Heart left ventricle (tissue), 16 donors: ENCODE results near the gene PANX2. TPM values are rescaled to one million over a fixed set of nuclear protein-coding genes. Genes with fewer than 3 reads are reported as not detected.

Source experiments
- ATAC-seq, 4 donors: fragments of 200-7000 bp; cut with Tn5 transposase; one replicate each; pipeline ENCODE4 v1.9.1; 2020 to 2022; ENCODE audit warnings: moderate library complexity in 4 of 4, mild to moderate bottlenecking in 3 of 4, moderate number of reproducible peaks in 1 of 4
- DNase-seq, 5 donors: peaks; one replicate each; pipeline ENCODE4 v3.0.0-alpha.2; 2020
- H3K27ac ChIP-seq, 12 donors: fragments of 200-600 bp; sonication (generic) in 4 of 12; one replicate each; pipeline versions ENCODE4 v1.5.0 to v1.8.0; 2016 to 2022; ENCODE audit warnings: mild to moderate bottlenecking in 2 of 12
- H3K27me3 ChIP-seq, 9 donors: fragments of 200-600 bp; sonication (generic) in 2 of 9; one replicate each; pipeline versions ENCODE4 v1.5.1 to v1.8.0; 2016 to 2022; ENCODE audit warnings: mild to moderate bottlenecking in 3 of 9
- H3K36me3 ChIP-seq, 9 donors: fragments of 200-600 bp; sonication (generic) in 2 of 9; one replicate each; pipeline versions ENCODE4 v1.5.0 to v1.8.0; 2018 to 2022; ENCODE audit warnings: mild to moderate bottlenecking in 2 of 9
- H3K4me1 ChIP-seq, 12 donors: fragments of 200-600 bp; sonication (generic) in 4 of 12; one replicate each; pipeline versions ENCODE4 v1.5.0 to v1.8.0; 2016 to 2022; ENCODE audit warnings: mild to moderate bottlenecking in 3 of 12
- H3K4me3 ChIP-seq, 12 donors: fragments of 200-600 bp; sonication (generic) in 4 of 12; one replicate each; pipeline versions ENCODE4 v1.5.0 to v1.8.0; 2017 to 2022; ENCODE audit warnings: mild to moderate bottlenecking in 9 of 12, moderate library complexity in 4 of 12
- H3K9me3 ChIP-seq, 12 donors: fragments of 200-600 bp; sonication (generic) in 4 of 12; one replicate each; pipeline versions ENCODE4 v1.5.0 to v1.8.0; 2016 to 2022; ENCODE audit warnings: mild to moderate bottlenecking in 1 of 12
- POLR2A ChIP-seq, 2 donors: fragments of 450-650 bp; IDR thresholded peaks; one replicate each; pipeline ENCODE4 v1.6.1; 2017; ENCODE audit warnings: antibody characterized with exemption in 2 of 2, mild to moderate bottlenecking in 2 of 2, moderate library complexity in 2 of 2
- WGBS, 4 donors: extraction: QIAGEN DNeasy Blood & Tissue Kit in 2 of 4; methylation state at CpG; one replicate each; pipeline versions ENCODE4 v1.1.5 to v1.1.7; 2013 to 2018; 5-methylcytosine and 5-hydroxymethylcytosine counted together
- intact Hi-C, 10 donors: fragments of 100-400 bp; cut with DNase I; formaldehyde crosslinking; loops; one replicate each; pipeline versions ENCODE4 v1.11.1 to v1.14.2; 2022
- polyA plus RNA-seq, 2 donors: library from polyadenylated mRNA; stranded (reverse); fragments of 200-250 nt; gene quantifications; one replicate each; pipeline ENCODE4 v1.2.3, GENCODE V29; 2013
- total RNA-seq, 9 donors: library from RNA; depleted of rRNA in 2 of 9; stranded (reverse); fragments of >200 nt in 2 of 9; fragmentation: NEBNext Ultra II Directional in 3 of 9; extraction: Animal tissue kit (Norgen Biotek cat#: 25700) in 3 of 9; gene quantifications; one replicate each; pipeline versions ENCODE4 v1.1.0 to v1.2.4, GENCODE V29; 2016 to 2023
- TF ChIP-seq, protein P1 (sequence below), 12 donors: fragments of 200-600 bp; sonication (generic) in 4 of 12; IDR thresholded peaks; one replicate each; pipeline versions ENCODE4 v1.5.0 to v1.8.0; 2018 to 2022; ENCODE audit warnings: antibody characterized with exemption in 12 of 12, mild to moderate bottlenecking in 5 of 12
- donor health status: ischemic (EF 13 %, LVEDD 7.1; RV severe dilation, severe dysfunction).
- donor health status: healthy with polysubstance abuse.
- donor health status: DM: no; HTN: yes; CAD: no.
- donor health status: DM: no; HTN: no; CAD: no.
- donor health status: ischemic (EF 25% LVEDD 6.9; RV normal size, moderate dysfunction).
- donor health status: ischemic (EF 25% LVEDD 5.7; RV mildly dilated, moderate dysfunction).
- donor health status: healthy.
- donor health status: DM: yes; HTN: yes; CAD: no.
- donor health status: ischemic (EF 35%, LVEDD 5.7; RV mildly dilated, moderate dysfunction).
- donor health status: nonischemic (EF 11% LVEDD 7.7; RV severe dilation, severe dysfunction).
- donor health status: DM: yes; HTN: yes; CAD: no.
- donor health status: PGD.
- donor health status: ischemic (EF 29% LVEDD 5.4; RV normal size, mild dysfunction).
- donor health status: nonischemic (EF 23%, LVEDD 6.1; RV moderate dilation, normal function).

The PANX2 gene
- total and polyA plus RNA-seq, 11 donors = 0.08 to 0.77 (median 0.33) TPM; not detected in 5

DNA sequence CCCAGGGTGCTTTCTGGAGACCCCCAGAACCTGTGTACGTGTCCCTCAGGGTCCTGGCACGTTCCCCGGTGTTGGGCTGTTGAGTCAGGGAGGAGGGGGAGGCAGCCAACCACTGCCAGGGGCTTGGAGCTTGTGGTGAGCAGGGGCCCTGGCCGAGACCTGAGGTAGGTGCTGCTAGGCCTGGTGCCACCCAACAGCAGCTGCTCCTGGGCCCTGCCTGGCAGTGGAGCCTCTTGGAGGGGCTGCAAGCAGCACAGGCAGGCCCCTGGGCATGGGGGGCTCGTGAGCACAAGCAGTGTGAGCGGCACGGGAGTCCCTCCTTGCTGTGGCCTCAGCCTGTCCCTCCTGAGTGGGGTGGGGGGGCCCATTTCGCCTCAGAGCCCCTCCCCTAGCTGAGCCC, 23.1 kb downstream of the PANX2 start:
- no peaks in the 10 kb centered on the region for H3K9me3 ChIP-seq
- peaks cover 0 to 57% (median 19%) of the 10 kb centered on the region in 9 donors for H3K36me3 ChIP-seq
- TF ChIP-seq, protein P1, sequence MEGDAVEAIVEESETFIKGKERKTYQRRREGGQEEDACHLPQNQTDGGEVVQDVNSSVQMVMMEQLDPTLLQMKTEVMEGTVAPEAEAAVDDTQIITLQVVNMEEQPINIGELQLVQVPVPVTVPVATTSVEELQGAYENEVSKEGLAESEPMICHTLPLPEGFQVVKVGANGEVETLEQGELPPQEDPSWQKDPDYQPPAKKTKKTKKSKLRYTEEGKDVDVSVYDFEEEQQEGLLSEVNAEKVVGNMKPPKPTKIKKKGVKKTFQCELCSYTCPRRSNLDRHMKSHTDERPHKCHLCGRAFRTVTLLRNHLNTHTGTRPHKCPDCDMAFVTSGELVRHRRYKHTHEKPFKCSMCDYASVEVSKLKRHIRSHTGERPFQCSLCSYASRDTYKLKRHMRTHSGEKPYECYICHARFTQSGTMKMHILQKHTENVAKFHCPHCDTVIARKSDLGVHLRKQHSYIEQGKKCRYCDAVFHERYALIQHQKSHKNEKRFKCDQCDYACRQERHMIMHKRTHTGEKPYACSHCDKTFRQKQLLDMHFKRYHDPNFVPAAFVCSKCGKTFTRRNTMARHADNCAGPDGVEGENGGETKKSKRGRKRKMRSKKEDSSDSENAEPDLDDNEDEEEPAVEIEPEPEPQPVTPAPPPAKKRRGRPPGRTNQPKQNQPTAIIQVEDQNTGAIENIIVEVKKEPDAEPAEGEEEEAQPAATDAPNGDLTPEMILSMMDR (IDR thresholded peaks at IDR 0.05) = no peak
- TF ChIP-seq POLR2A (IDR thresholded peaks at IDR 0.05) = no peak
- peaks cover 5 to 46% (median 30%) of the 10 kb centered on the region in 12 donors for H3K4me1 ChIP-seq
- no peak for ATAC-seq
- no peak overlapping the region for H3K27ac ChIP-seq
- WGBS, 4 donors = 82 to 90% (median 84%) methylated on average over 3 to 8 of the region's 8 CpGs; no CpG with 5 or more reads in 1 of the 4 donors
- intact Hi-C loops = no loop called here
- H3K27me3 ChIP-seq = no peaks in the 10 kb centered on the region
- H3K4me3 ChIP-seq = no peak overlapping the region
- DNase-seq = no peak

GRCh38 chr22:50194037-50194805, 23.7 kb downstream of the PANX2 start:
- intact Hi-C loops = no loop called here
- whole genome bisulfite sequencing, 4 donors = 91 to 94% (median 92%) methylated on average over 34 to 44 of the region's 44 CpGs
- Histone ChIP-seq H3K27ac (no peak overlapping the region), H3K4me1 (peaks cover 5 to 42% (median 25%) of the 10 kb centered on the region in 12 donors), H3K4me3 (no peak overlapping the region), H3K9me3 (no peaks in the 10 kb centered on the region), H3K27me3 (no peaks in the 10 kb centered on the region), H3K36me3 (peaks cover 0 to 60% (median 19%) of the 10 kb centered on the region in 9 donors)
- TF ChIP-seq, protein P1 (IDR thresholded peaks at IDR 0.05) = no peak
- no peak for TF ChIP-seq POLR2A (IDR thresholded peaks at IDR 0.05)
- no peak for ATAC-seq
- peak in 1 of 5 donors; percentile 21 for DNase-seq

DNA sequence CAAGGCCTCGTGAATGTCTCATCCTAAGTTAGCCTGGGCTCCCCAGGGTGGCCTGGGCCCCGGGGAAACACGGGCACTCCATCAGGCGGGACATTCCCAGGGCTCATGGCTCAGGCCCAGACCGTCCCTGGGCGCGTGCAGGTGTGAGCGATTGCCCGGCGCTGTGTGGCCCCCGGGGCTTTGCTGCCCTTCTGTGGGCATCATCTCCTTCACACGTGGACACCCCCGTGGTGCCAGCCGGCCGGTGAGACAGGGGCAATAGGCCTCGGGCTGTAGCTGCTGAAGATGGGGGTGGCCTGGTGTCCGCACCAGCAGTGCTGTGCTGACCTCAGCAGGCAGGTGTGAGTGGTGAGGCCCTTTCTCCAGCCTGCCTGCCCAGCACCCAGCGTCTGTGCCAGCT, 25.7 kb downstream of the PANX2 start:
- H3K9me3 ChIP-seq = no peaks in the 10 kb centered on the region
- intact Hi-C loops = no loop called here
- WGBS, 4 donors = 87 to 91% (median 90%) methylated on average over 11 to 18 of the region's 18 CpGs
- H3K27me3 ChIP-seq = no peaks in the 10 kb centered on the region
- H3K36me3 ChIP-seq = peaks cover 0 to 60% (median 19%) of the 10 kb centered on the region in 9 donors
- no peak overlapping the region for H3K4me3 ChIP-seq
- TF ChIP-seq, protein P1 (IDR thresholded peaks at IDR 0.05) = no peak
- TF ChIP-seq POLR2A (IDR thresholded peaks at IDR 0.05) = no peak
- DNase-seq (peak in 1 of 5 donors; percentile 24), ATAC-seq (no peak)
- peaks cover 0 to 33% (median 14%) of the 10 kb centered on the region in 12 donors for H3K4me1 ChIP-seq
- no peak overlapping the region for H3K27ac ChIP-seq

DNA sequence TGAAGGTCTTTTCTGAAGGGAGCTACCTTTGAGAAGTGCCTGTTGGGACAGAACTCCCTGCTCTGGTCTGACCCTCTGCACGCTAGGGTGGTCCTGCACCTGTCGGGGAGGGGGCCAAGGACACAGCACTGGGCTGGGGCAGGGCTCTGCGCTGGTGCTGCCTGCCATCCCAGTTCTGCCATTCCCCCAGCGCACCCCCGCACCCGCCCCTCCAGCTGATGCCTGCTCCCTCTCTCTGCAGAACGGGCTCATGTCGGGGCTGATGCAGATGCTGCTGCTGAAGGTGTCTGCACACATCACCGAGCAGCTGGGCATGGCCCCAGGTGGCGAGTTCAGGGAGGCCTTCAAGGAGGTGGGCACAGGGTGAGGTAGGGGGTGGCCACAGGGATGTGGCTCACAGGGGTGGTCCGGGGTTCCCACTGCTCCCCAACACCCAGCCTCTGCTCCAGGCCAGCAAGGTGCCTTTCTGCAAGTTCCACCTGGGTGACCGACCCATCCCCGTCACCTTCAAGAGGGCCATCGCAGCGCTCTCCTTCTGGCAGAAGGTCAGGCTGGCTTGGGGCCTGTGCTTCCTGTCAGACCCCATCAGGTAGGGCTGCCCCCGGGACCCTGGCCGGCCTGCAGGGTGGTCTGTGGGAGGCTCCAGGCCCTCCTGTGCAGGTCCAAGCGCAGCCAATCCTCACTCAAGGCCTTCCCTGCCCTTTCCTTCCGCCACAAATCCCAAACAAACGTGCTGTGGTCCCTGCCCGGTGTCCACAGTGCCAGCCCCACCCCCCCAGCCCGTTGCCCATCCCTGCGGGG, 26.7 kb downstream of the PANX2 start:
- Histone ChIP-seq H3K9me3 (no peaks in the 10 kb centered on the region), H3K4me3 (no peak overlapping the region), H3K27me3 (no peaks in the 10 kb centered on the region), H3K36me3 (peaks cover 0 to 60% (median 19%) of the 10 kb centered on the region in 9 donors), H3K27ac (no peak overlapping the region), H3K4me1 (peaks cover 0 to 30% (median 14%) of the 10 kb centered on the region in 12 donors)
- DNase-seq (peak in 1 of 5 donors; percentile 18), ATAC-seq (no peak)
- intact Hi-C loops = no loop called here
- 85 to 95% (median 87%) methylated on average over 12 to 23 of the region's 23 CpGs for WGBS, 4 donors
- TF ChIP-seq, protein P1 (IDR thresholded peaks at IDR 0.05) = no peak
- no peak for TF ChIP-seq POLR2A (IDR thresholded peaks at IDR 0.05)
